GM12874 (cell line): Measurements from ENCODE around the gene ZMIZ1.

Source experiments
- CTCF ChIP-seq: IDR thresholded peaks from 2 replicates; pipeline ENCODE4 v1.5.1; 2011; ENCODE audit warnings: low read depth, mild to moderate bottlenecking, control low read depth, low read length, moderate library complexity; ENCODE audit not compliant: insufficient read depth

ZMIZ1 gene

GRCh38 chr10:79246606-79247275 lies 178.0 kb downstream of the ZMIZ1 start:
- no peak for TF ChIP-seq CTCF

- TF ChIP-seq CTCF: no peak
Measured at GRCh38 chr10:79247373-79248137, 178.8 kb downstream of the ZMIZ1 start.

GRCh38 chr10:79248341-79249185 lies 179.8 kb downstream of the ZMIZ1 start:
- TF ChIP-seq CTCF: no peak

GRCh38 chr10:79249186-79250121 lies 180.7 kb downstream of the ZMIZ1 start:
- no peak for TF ChIP-seq CTCF

GRCh38 chr10:79250259-79250658 lies 181.5 kb downstream of the ZMIZ1 start:
- TF ChIP-seq CTCF: no peak

GRCh38 chr10:79252450-79252849 lies 183.7 kb downstream of the ZMIZ1 start:
- no peak for TF ChIP-seq CTCF
